ENCODE data around the gene TSSK2. TPM values are rescaled to one million over a fixed set of nuclear protein-coding genes. Genes with fewer than 3 reads are reported as not detected.
A peak's percentile ranks its signal among the peaks of the same experiment; 100 is the strongest.

Gene TSSK2
- total and polyA plus RNA-seq, 2 of the 8 experiments (the other 6 are each of a cell fraction or from before 2014, with no cell fraction given), result not detected

DNA sequence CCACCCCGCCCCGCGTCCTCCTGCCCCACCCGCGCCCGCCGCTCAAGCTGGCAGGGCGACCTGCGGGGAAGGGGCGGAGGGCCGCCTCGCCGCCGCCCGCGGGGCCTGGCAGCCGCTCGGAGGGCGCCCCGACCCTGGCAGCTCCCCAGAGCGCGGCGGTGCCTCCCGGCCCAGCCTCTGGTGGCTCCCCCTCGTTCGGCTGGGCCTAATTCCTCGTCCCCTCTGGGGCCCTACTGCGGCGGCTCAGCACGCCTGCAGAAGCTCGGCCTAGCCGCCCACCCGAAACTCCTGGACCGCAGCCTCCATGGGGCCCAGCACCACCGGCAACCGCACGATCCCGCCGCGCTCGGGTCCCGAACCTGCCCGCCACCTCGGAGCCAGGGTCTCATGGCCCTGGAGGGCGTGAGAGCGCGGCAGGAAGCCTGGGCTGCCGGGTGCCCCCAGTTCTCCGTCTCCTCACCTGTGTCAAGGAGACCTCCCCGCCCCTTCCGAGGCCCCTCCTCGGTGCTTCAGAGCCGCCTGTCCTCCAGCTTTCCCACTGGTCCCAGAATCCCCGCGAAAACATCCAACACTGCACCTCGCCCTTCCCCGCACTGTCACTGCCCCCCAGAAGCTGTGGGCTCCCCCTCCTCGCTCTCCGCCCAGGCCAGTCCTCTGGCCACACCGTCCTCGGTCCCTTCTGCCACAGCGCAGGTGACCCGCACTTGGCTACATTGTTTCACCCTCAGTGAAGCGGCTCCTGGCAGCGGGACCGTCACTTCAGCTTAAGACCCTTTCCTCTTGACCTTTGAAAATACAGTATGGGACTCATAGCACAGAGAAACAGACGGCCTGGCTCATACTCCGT is 19.6 kb downstream of the TSSK2 start:
- H3K4me3 ChIP-seq (ENCODE audit: extremely low read depth in 1 of 4, insufficient read depth in 2 of 4, low read depth in 3 of 4, low read length in 4 of 4), result peak overlapping the region in 3 of 4 experiments; percentile 10 to 47 (median 18); a peak in 4 of 8 replicates
- H3K4me2 ChIP-seq (ENCODE audit: insufficient read depth in 1 of 2, low read depth in 2 of 2, low read length in 2 of 2), result peak overlapping the region; percentile 40 to 55
- peaks cover 7% of the 10 kb centered on the region; the same call in 1 of the 2 replicates for H3K23me2 ChIP-seq (ENCODE audit: low read depth, low read length)
- WGBS, 2 experiments (ENCODE audit: extremely low coverage in 1 of 2, insufficient coverage in 1 of 2, insufficient read length in 1 of 2, insufficient replicate concordance in 2 of 2, low coverage in 1 of 2, low lambda C conversion rate in 2 of 2, missing lambda C conversion rate in 1 of 2), result 24% methylated on average over 57 of the region's 68 CpGs; no CpG with 5 or more reads in 1 of the 2 experiments
- H3K4ac ChIP-seq (replicated peaks; ENCODE audit: insufficient read length, low read depth, low read length), result no peak overlapping the region
- H3K9me3 ChIP-seq (ENCODE audit: insufficient read depth in 2 of 2, low read depth in 1 of 2, low read length in 1 of 2), result 0 out of 4 replicates have a peak, but pooled peaks cover 0 to 6% of the 10 kb centered on the region in 2 experiments
- H4K20me1 ChIP-seq (replicated peaks in 1 of 2; ENCODE audit: control insufficient read depth in 1 of 2, insufficient read depth in 2 of 2, low read length in 2 of 2), result peaks cover 2 to 12% of the 10 kb centered on the region in 2 experiments
- H4K91ac ChIP-seq (replicated peaks; ENCODE audit: insufficient read length, low read length), result no peak overlapping the region
- DNase-seq (ENCODE audit: low read depth in 1 of 2, low spot score in 2 of 2), result peak in 1 of 2 experiments; percentile 58
- FAIRE-seq, result no peak
- peak overlapping the region; percentile 75; the same call in 1 of the 2 replicates for H2BK12ac ChIP-seq (ENCODE audit: low read depth, low read length)
- no peak overlapping the region for H2BK15ac ChIP-seq (ENCODE audit: low read length)
- H3K4me1 ChIP-seq (replicated peaks in 1 of 4; ENCODE audit: control insufficient read depth in 3 of 4, insufficient read depth in 4 of 4, low read length in 3 of 4), result peaks cover 0 to 7% (median 5%) of the 10 kb centered on the region in 4 experiments; a peak in 5 of 7 replicates
- H4K8ac ChIP-seq (ENCODE audit: extremely low read depth, insufficient read depth, low read length), result no peak overlapping the region
- ChIA-PET CTCF (ENCODE audit: partially characterized antibody) (interaction anchor here (0.7 to 1.3 kb wide), 2 partner anchors 18 to 1296 kb away, joined by 3 to 6 read pairs; no protein-coding TSS in a partner anchor), POLR2A (ENCODE audit: partially characterized antibody) (interaction anchor here (2.0 kb wide), 1 partner anchor 8 kb away, joined by 4 read pairs; no protein-coding TSS in a partner anchor)
- H3K56ac ChIP-seq (replicated peaks; ENCODE audit: insufficient read length, low read depth, low read length), result no peak overlapping the region
- peaks cover 0 to 12% (median 0%) of the 10 kb centered on the region in 4 experiments; a peak in 1 of 8 replicates for H3K36me3 ChIP-seq (ENCODE audit: control insufficient read depth in 2 of 4, insufficient read depth in 4 of 4, low read length in 3 of 4)
- no peak overlapping the region; a peak in 1 of 7 replicates for H3K9ac ChIP-seq (replicated peaks in 1 of 4; ENCODE audit: extremely low read depth in 1 of 4, low read depth in 3 of 4, low read length in 3 of 4)
- no peak overlapping the region for H3K18ac ChIP-seq (ENCODE audit: extremely low read depth, low read length)
- H2BK20ac ChIP-seq (ENCODE audit: low read length), result no peak overlapping the region
- no peaks in the 10 kb centered on the region for H3K79me1 ChIP-seq (ENCODE audit: low read depth, low read length)
- no peak overlapping the region for H3K14ac ChIP-seq (ENCODE audit: insufficient read length)
- no peaks in the 10 kb centered on the region for H3K79me2 ChIP-seq (ENCODE audit: control insufficient read depth in 1 of 2, insufficient read depth in 2 of 2, low read length in 2 of 2)
- H4K5ac ChIP-seq (ENCODE audit: insufficient read length, low read depth, low read length), result no peak overlapping the region
- H2AFZ ChIP-seq (ENCODE audit: low read length), result no peak overlapping the region
- no peak overlapping the region for H3K23ac ChIP-seq (ENCODE audit: insufficient read length)
- no peak overlapping the region for H3K27ac ChIP-seq (ENCODE audit: low read depth, low read length)
- H2BK120ac ChIP-seq (replicated peaks; ENCODE audit: low read depth, low read length), result no peak overlapping the region
- H2BK5ac ChIP-seq (ENCODE audit: low read depth, low read length), result no peak overlapping the region
- no peak for TF ChIP-seq CTBP2 (IDR thresholded peaks at IDR 0.05; ENCODE audit: borderline replicate concordance, insufficient read depth, insufficient read length, low read length)
- TF ChIP-seq SUZ12 (IDR thresholded peaks at IDR 0.05; ENCODE audit: low read length), result peak; percentile 88
- TF ChIP-seq EZH2 (IDR thresholded peaks at IDR 0.05; ENCODE audit: low read depth, low read length, severe bottlenecking), result peak; percentile 96
- TF ChIP-seq RNF2 (IDR thresholded peaks at IDR 0.05; ENCODE audit: borderline replicate concordance, low read depth, low read length, missing control alignments, poor library complexity, severe bottlenecking), result peak; percentile 50
- no peak for TF ChIP-seq SAP30 (IDR thresholded peaks at IDR 0.05; ENCODE audit: insufficient read depth, insufficient replicate concordance, low read length)
- peaks cover 52 to 71% (median 63%) of the 10 kb centered on the region in 4 experiments for H3K27me3 ChIP-seq (replicated peaks in 1 of 4; ENCODE audit: control insufficient read depth in 3 of 4, extremely low read depth in 1 of 4, insufficient read depth in 3 of 4, low read length in 3 of 4)
- no peak overlapping the region for H2AK5ac ChIP-seq (ENCODE audit: low read depth, low read length)

Measured in H1 (cell line).